Head of caudate nucleus (tissue), 42 donors: ENCODE measurements around the gene TOMM40L.
"Not testable (repeated sequence)": the region's sequence is repeated elsewhere in the genome, so short reads cannot be mapped to it uniquely, and the experiment has no call there.

Source experiments
- DNase-seq, 42 donors: peaks; one replicate each; pipeline versions ENCODE4 v3.0.0 to v3.0.0-alpha.2; 2020 to 2021; ENCODE audit warnings: mixed read lengths in 7 of 42
- intact Hi-C: fragments of 100-400 bp; cut with DNase I; formaldehyde crosslinking; loops from one replicate; pipeline ENCODE4 v1.15.0; 2022

The TOMM40L gene

DNA sequence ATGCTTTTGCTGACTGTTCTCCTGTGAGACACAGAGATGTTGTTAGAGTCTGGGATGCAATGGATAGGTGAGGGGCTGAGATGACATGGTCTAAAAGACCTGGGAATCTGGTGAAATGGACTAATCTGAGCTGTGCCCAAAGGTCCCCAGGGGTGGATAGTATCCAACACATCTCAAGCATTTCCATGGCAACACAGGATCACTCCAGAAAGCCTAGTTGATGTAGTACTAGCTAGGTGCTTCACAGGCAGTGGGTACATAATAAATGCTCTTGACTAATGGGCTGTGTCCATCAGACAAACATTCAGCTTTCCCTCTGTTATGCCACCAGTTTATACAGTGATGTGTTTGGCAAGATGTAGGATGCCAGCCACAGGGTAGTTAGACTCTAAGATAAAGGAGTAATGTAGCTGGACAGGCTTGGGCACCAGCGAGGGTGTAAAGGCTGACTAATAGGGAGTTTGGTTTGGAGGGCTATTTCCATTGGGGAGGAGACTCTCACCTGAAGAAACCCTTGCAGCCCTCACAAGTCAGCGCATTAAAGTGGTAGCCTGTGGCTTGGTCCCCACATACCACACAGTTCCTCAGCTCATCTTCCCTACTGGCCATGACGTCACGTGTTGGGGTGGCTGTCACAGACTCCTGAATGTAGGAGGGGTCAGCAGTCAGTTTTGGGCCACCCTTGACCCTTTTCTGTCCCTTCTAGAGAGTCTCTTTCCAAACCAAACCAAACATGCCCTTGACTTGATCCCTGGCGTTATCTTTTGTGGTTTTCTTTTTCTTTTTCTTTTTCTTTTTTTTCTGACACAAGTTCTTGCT is 10.3 kb downstream of the TOMM40L start:
- intact Hi-C loops: no loop called here
- DNase-seq: no peak

DNA sequence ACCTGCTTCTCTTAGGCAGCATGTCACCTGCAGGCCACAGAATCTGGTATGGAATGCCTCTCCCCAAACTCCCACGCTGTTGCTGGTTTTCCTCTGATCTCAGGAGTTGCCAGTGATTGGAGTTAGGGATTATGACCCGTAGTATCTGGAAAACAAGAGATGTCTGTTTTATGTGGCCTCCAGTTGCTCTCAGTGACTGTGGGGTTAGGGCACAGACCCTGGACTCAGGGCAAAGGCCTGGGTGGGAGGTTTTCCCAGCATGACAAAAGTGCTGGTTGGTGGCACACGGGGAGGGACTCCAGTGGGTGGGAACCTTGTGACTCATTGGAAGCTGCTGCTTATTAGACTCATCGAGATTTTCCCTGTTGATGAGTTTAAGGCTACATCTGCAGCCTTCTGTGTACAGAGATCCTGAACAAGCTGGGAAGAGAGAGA is 12.2 kb downstream of the TOMM40L start, which contains the start of gene NR1I3:
TSS of gene NR1I3 (minus strand) at position 165 of the 435 bp plus-strand sequence. CDS start 1,638 bp downstream, outside the sequence.
- intact Hi-C loops: no loop called here

DNA sequence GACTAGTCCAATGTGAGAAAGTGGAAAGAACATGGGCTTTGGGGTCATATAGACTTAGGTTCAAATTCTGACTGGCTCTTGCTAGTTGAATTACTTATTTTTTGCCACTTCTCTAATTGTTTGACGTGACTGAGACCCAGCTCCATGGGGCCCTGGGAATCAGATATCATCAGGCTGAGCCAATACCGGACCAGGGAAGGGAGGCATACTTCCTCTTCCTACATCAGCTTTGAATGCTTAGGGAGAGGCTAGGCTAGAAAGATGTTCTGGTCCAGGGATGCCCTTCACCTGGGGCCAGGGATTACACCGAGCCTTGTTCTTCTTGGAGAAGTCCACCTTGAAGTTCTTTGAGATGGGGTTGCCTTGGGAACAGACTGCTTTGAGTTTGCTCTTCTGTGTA is 15.8 kb downstream of the TOMM40L start:
- no peak for DNase-seq
- intact Hi-C loops: no loop called here

More for the DNA sequence above, 12.2 kb downstream of the TOMM40L start, which contains the start of gene NR1I3:
- DNase-seq: peak in 35 of 42 donors; percentile 36 to 85 (median 61)

DNA sequence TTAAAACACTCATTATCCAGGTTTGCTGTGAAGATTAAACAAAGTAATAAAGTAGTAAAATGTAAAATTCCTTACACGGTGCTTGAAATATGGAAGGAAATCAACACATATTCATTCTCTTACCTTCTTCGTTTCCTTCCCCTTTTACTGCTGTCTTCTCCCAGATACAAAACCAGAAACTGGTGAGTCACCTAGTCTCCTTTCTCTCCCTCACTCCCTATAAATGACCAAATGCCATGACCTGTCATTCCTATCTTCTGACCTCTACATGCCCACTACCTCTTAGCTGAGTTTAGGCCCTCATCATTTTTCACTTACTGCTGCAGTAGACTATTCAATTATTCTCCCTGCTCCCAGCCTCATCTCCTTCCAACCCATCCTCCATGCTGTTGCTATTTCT is 16.5 kb downstream of the TOMM40L start:
- no peak for DNase-seq
- intact Hi-C loops: no loop called here

DNA sequence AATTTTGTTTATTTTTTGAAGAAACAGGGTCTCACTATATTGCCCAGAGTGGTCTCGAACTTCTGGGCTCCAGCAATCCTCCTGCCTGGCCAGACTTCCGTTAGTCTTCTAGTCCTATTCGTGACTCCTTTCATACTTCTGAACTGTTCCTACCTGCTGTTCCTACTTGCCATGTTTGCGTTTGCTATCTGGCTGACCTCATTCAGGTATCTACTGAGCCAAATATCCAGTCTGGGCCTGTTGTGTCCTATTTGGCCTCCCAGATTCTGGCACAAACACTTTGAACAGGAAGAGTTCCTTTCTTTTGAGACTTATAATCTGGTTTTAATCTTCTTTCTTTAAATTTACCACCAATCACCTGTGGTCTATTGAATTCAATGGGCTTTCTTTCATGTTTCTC is 19.0 kb downstream of the TOMM40L start:
- intact Hi-C loops: no loop called here
- no peak for DNase-seq

DNA sequence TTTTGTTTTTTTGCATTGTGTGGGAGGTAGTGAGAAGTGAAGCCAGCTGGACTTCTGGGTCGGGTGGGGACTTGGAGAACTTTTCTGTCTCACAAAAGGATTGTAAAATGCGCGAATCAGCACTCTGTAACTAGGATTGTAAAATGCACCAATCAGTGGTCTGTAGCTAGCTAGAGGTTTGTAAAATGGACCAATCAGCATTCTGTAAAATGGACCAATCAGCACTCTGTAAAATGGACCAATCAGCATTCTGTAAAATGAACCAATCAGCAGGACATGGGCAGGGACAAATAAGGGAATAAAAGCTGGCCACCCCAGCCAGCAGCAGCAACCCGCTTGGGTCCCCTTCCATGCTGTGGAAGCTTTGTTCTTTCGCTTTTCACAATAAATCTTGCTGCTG is 24.2 kb downstream of the TOMM40L start:
- intact Hi-C loops, DNase-seq: not testable (repeated sequence)

DNA sequence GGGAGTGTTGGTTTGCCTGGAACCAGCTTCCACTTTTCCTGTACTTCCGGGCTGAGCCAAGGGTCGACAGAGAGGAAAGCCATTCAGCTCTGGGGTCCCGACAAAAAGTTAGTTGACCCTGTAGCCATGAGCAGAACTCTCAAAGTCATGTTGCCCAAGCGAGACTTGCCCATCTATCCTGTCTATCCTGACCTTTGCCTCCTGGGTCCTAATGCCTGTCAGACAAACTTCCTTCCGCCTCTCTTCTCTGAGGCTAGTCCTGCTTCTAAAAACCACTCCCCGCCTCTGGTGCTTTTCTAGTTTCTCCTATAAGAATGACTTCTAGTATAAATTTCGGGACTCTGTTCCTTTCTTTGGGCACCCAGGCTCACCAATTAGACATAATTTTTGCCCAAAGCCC is 25.0 kb downstream of the TOMM40L start:
- no peak for DNase-seq
- intact Hi-C loops: no loop called here

DNA sequence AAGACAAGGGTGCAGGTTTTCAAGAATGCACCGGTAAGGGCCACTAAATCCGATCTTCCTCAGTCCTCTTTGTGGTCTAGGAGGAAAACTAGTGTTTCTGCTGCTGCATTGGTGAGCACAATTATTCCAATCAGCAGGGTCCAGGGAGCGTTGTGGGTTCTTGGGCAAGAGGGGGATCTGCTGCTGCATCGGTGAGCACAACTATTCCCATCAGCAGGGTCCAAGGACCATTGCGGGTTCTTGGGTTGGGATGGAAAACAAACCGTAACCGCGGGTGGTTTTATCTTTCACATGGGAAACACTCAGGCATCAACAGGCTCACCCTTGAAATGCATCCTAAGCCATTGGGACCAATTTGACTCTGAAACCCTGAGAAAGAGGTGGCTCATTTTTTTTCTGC is 25.7 kb downstream of the TOMM40L start:
- intact Hi-C loops: no loop called here
- no peak for DNase-seq

DNA sequence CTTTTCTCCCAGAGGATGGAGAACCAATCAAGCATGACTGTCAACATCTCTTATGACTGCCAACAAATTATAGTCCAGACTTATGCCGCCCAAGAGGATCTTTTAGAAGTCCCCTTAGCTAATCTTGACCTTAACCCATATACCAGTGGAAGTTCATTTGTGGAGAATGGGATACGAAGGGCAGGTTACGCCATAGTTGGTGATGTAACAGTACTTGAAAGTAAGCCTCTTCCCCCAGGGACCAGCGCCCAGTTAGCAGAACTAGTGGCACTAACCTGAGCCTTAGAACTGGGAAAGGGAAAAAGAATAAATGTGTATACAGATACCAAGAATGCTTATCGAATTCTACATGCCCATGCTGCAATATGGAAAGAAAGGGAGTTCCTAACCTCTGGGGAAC is 29.4 kb downstream of the TOMM40L start:
- intact Hi-C loops, DNase-seq: not testable (repeated sequence)

DNA sequence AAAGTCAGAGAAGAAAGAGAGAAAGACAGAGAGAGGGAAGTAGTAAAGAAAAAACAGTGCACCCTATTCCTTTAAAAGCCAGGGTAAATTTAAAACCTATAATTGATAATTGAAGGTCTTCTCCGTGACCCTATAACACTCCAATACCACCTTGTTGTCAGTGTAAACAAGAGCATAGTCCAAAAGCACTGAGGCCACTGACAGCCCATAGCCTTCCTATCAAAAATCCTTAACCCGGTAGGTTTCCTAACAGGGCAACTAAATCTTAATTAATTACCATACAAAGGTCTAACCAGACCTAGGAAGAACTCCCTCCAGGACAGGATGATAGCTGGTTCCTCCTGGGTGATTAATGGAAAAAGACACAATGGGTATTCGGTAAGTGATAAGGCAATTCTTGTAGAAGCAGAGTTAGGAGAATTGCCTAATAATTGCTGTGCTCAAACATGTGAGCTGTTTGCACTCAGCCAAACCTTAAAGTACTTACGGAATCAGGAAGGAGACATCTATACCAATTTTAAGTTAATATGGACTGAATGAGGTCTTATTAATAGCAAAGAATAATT is 30.2 kb downstream of the TOMM40L start:
- intact Hi-C loops, DNase-seq: not testable (repeated sequence)

DNA sequence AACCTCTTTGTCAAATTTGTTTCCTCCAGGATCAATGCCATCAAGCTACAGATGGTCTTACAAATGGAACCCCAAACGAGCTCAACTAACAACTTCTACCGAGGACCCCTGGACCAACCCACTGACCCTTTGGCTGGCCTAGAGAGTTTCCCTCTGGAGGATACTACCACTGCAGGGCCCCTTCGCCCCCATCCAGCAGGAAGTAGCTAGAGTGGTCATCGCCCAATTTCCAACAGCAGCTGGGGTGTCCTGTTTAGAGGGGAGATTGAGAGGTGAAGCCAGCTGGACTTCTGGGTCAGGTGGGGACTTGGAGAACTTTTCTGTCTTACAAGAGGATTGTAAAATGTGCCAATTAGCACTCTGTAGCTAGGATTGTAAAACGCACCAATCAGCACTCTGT is 31.2 kb downstream of the TOMM40L start:
- intact Hi-C loops, DNase-seq: not testable (repeated sequence)

DNA sequence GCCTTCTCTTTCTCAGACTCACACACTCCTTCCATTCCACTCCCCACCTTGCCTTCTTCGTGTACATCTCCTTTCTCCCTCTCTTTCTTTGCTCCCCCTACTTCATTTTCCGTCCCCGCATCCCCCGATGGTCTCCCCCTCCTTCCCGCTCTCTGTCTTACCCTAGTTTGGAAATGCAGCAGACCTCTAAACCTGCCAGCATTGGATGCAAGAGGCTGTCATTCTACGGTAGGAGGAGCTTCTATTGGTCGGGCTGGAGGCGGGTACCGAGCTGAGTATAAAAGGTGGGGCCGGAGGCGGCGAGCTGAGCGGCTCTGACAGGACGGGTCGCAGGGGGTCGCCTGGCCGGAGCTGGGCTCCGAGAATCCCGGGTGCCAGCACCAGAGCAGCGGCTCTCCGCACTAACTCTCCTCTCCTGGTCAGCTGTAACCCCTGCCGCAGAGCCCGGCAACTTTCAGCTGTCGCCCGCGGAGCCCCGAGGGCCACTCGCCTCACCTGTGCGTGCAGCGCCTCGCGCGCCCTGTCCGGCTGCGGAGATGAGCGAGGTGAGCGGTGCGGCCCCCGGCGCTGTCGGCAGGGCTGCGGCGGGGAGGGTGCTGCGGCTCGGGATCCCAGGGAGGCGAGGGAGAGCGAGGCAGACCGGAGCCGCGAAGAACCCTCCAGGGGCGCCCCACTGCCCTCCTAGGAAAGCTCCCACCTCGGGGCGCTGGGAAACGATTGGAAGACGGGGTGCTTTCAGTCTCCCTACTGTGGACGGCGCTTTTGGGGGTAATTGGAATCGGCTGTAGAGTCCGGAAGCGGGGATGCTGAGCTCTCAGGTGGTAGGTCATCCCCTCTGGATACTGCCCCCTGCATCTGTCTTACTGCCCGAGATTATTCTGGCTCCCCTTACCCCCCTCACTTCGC is 32.8 kb downstream of the TOMM40L start, which contains the start of gene PCP4L1:
TSS of gene PCP4L1 (plus strand) at position 307 of the 906 bp plus-strand sequence. CDS start at position 537, 230 bp downstream.
- peak; percentile 63 to 95 (median 86) for DNase-seq
- intact Hi-C loops: no loop called here

DNA sequence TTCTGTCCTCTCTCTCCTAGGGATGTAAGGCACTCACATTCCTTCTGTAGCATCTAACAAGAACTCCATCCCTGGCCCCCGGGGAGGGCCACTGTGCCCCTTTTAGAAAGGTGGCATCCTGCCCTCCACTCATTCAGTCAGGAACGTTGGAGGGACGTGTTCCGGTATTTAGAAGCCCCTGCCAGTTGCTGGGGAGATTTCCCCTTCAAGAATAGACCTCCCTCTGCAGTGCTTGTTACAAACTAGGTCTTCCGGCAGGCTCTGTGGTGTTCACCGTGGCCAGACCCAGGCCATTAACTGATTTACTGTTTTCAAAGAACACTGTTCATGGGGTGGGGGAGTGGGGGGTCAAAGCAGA is 33.5 kb downstream of the TOMM40L start:
- DNase-seq: peak in 1 of 42 donors; percentile 32
- intact Hi-C loops: no loop called here

DNA sequence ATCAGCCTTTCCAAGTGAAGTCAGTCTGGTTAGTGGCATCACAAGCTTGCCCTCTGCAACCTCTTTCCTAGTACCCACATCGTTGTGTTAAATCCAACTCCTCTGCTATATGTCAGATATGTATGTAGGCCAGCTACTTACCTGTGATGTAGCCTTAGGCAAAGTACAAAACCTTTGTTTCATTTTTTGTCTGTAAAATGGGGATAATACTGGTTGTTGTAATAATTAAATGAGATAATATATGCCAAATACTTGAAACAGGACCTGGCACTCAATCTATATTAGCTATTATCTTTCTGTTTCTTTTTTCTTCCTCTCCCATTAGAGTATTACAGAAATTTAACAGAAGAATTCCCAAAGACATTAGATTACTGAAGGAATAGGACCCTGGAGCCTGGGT is 33.9 kb downstream of the TOMM40L start:
- intact Hi-C loops: no loop called here
- DNase-seq: no peak

DNA sequence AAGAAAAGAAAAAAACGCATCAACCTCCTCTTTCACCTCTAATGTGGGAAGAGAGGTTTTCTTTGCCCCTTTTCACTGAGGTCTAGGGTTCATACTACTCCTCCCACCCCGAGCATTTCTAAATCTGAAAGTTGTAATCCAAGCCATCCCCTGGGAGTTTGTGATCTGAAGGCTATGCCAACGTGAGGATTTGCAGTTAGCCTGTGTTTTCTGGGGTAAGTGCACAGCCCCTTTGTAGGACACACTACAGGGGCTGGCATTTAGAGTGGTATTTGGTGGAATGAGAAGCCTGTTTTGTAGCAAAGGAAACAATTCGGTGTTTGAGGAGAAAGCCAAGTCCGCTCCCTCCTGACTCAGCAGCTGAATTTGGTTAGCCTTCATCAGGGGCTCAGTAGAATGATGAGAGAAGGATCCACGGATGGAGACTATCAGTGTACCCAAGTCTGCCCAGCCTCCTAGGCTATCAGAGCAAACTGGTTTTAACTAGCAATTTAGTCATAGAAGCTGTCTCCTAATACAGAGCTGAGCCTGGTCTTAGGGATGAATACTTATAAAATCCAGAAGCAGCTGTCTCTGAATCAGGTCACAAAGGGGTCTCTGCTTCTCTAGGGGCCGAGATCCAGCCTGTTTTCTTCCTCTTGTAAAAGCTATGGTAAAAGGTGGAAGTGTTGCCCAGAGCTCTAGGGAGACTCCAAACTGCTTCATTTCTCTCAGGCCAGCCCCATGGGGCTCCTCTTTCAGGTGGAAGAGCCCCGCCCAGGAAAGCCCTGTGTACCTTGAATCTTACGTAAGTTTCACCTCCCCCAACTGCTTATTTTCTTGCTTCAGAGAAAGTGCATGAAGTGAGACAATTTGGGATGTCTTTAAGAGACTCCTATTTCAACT is 34.8 kb downstream of the TOMM40L start:
- peak in 11 of 42 donors; percentile 14 to 55 (median 32) for DNase-seq
- intact Hi-C loops: no loop called here

DNA sequence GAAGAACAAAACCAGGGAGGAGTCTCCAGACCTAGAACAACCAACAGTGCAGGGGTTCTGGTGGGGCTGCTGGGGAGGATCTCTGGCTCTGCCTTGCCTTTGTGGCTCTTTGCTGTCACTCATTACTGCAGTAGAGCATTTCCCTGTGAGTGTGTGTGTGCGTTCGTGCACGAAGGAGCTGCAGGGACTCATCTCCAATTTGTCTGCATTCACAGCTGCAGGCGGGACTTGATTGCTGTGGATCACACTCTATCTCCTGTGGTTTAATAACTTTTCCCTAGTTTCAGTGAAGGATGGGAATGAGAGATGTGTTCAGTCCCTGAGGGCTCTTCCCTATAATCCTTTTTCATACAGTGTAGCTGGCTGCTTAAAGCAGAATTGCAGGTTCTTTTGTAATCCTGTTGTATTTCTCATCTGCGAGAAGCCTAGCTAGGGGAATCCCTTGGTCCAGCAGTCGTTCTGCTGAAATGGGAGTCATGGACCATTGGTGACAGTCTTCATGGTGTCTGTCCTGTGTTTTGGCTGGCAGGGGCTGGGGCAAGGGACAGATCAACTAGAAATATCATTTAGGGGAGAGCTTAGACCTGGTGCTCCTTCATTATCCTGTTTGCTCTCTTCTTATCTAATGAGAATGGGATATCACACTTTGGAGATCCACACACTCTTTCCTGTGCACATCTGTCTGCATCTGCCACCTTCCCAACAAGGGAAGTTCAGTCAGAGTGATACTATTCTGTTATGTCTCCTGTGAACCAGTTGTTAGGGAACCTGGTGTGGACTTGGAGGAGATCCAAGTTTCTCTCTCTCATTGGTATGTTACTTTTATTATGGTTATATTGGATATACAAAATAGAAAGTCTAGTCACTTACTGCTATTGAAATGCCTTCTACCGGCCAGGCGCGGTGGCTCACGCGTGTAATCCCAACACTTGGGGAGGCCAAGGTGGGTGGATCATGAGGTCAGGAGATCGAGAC is 35.7 kb downstream of the TOMM40L start:
- intact Hi-C loops: no loop called here
- DNase-seq: peak in 38 of 42 donors; percentile 8 to 80 (median 48)

DNA sequence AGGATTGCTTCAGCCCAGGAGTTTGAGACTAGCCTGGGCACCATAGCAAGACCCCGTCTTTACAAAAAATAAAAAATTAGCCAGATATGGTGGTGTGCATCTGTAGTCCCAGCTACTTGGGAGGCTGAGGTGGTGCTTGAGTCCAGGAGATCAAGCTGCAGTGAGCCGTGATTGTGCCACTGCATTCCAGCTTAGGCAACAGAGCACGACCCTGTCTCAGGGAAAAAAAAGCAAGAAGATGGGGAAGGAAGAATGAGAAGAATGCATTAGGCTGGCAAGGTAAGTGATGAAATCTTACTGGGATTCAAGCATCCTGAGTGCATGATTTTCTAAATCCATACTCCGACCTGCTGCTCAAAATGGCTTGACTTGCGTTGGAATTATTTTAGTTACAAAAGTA is 39.4 kb downstream of the TOMM40L start:
- intact Hi-C loops: no loop called here

More for the DNA sequence above, 39.4 kb downstream of the TOMM40L start:
- DNase-seq: no peak
